Kidney glomerular epithelial cell (primary cell): Measurements from ENCODE around the gene OSGIN1.

Source experiments
- DNase-seq: peaks from one replicate; lab custom pipeline; 2025; lab: John Stamatoyannopoulos, UW

The OSGIN1 gene

DNA sequence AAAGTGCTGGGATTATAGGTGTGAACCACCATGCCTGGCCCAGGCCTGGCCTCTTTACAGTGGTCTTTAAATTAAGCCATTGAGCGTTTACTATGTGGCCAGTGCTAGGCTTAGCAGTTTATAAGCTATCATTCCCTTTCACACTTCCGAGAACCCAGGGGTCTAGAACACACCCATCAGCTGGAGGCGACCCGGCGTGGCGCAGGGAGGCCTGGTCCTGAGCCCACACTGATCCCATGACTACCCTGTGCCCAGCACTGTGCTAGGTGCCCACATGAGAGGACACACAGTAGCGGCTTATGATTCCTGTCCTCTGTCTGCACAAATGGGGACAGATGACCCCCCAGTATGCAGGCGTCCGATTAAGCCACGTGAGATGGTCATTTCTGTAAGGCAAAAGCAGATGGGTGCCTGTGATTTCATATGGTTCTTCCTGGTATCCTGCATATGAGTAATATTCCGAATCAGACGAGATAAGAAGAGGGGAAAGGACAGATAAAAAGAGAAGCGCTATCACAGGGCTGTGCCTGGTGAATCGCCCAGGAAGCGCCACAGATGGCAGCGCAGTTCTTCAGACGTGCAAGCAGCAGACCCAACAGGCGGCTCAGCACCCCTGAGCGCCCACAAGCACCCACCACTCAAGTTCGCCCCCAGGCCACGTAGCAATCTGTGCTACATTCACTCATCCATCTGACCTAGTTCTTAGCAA is 5.3 kb downstream of the OSGIN1 start:
- no peak for DNase-seq

DNA sequence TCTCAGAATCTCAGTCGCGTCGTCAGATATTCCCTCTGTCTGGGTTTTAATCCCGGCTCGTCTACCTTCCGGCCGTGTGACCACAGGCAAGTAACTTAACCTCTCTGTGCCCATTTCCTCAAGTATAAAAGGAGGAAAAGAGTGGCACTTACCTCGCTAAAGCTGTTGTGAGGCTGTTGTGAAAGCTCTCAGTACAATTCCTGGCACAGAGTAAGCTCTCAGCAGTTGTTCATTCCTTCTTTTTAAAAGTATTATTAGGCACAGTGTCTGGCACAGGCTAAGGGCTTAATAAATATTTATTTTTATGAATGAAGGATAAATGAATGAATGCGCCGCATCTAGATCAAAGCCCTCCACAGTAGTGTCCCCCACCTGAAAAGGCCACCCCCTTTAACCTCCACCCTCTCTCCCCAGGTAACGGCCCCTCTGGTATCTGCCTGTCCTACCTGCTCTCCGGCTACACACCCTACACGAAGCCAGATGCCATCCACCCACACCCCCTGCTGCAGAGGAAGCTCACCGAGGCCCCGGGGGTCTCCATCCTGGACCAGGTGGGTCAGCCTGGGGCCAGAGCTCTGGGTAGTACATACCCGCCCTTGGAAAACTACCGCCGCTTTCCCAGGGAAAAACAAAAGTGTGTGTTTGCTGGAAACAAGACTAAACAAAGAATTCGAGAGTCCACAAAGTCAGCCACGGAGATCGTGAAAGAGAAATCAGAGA is 6.0 kb downstream of the OSGIN1 start:
- DNase-seq = no peak

DNA sequence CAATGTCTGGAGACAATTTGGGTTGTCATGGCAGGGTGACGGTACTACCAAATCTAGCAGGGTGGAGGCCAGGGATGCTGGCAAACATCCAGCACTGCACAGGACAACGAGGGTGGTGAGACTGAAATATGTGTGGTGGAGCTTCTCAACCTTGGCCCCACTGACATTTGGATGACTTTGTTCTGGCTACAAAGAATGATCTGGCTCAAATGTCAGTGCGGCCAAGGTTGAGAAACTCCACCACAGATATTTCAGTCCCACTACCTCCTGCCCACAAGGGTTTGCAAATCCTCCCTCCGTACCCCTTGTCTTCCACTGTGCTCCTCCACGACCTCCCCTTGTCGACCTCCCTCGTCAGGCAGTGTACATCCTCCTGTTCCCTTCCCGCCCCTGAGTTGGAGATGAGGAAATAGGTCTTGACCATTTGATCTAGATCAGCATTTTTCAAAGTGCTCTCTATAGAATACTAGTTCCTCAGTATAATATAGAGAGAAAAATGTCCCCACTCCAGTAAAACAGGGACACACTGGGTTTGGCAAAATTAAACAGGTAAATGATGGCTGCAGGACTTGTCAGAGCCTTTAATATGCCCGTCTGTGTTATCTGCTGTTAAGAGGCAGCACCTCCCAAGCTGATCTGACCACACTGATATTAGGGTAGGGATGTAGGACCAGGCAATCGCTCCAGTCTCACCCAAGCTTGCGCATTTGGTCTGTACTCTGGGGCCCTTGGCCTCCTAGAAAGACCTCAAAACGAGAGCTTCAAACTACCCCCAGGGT is 6.8 kb downstream of the OSGIN1 start:
- DNase-seq = no peak

DNA sequence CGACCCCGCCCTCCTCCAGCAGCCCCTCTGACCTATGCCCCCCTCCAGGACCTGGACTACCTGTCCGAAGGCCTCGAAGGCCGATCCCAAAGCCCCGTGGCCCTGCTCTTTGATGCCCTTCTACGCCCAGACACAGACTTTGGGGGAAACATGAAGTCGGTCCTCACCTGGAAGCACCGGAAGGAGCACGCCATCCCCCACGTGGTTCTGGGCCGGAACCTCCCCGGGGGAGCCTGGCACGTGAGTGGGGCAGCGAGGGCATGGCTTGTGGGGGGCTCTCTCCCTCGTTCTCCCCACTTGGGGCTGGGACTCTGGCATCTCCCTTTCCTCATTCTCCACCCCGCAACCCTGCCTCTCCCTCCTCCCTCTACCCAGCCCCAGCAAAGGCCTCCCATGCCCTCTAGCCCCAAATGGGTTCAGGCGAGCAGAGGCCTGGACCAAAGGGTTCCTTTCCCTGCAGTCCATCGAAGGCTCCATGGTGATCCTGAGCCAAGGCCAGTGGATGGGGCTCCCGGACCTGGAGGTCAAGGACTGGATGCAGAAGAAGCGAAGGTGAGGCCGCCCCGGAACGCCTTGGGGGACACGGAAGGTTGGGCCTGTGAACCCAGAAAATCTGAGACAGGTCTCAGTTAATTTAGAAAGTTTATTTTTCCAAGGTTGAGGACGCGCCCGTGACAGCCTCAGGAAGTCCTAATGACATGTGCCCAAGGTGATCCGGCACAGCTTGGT is 7.6 kb downstream of the OSGIN1 start:
- no peak for DNase-seq

- DNase-seq = no peak
These were observed 8.6 kb downstream of the OSGIN1 start for GRCh38 chr16:83961591-83961990.

GRCh38 chr16:83963277-83964119 is 10.5 kb downstream of the OSGIN1 start:
- no peak for DNase-seq

DNA sequence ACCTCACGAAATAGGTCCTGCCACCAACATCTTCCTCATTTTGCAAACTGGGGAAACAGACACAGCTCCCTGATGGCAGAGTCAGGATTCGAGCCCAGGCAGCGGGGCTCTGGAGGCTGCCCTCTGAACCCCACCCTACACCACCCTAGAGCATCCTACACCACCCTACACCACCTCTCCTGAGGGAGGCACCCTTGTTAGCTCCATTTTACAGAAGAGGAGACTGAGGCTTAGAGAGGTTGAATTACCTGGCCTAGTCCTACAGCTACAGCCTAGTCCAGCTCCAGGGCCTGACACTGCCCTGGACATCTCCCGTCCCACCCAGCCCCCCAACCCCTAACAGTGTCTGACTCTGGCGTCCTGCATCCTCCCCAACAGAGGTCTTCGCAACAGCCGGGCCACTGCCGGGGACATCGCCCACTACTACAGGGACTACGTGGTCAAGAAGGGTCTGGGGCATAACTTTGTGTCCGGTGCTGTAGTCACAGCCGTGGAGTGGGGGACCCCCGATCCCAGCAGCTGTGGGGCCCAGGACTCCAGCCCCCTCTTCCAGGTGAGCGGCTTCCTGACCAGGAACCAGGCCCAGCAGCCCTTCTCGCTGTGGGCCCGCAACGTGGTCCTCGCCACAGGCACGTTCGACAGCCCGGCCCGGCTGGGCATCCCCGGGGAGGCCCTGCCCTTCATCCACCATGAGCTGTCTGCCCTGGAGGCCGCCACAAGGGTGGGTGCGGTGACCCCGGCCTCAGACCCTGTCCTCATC is 11.8 kb downstream of the OSGIN1 start:
- no peak for DNase-seq

DNA sequence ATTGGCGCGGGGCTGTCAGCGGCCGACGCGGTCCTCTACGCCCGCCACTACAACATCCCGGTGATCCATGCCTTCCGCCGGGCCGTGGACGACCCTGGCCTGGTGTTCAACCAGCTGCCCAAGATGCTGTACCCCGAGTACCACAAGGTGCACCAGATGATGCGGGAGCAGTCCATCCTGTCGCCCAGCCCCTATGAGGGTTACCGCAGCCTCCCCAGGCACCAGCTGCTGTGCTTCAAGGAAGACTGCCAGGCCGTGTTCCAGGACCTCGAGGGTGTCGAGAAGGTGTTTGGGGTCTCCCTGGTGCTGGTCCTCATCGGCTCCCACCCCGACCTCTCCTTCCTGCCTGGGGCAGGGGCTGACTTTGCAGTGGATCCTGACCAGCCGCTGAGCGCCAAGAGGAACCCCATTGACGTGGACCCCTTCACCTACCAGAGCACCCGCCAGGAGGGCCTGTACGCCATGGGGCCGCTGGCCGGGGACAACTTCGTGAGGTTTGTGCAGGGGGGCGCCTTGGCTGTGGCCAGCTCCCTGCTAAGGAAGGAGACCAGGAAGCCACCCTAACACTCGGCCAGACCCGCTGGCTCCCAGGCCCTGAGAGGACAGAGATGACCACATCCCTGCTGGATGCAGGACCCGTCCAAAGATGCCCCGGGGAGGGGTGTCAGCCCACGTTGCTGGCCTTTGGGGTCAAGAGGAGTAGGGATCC is 12.6 kb downstream of the OSGIN1 start:
- no peak for DNase-seq

- no peak for DNase-seq
These were observed 13.2 kb downstream of the OSGIN1 start for GRCh38 chr16:83966153-83966696.

DNA sequence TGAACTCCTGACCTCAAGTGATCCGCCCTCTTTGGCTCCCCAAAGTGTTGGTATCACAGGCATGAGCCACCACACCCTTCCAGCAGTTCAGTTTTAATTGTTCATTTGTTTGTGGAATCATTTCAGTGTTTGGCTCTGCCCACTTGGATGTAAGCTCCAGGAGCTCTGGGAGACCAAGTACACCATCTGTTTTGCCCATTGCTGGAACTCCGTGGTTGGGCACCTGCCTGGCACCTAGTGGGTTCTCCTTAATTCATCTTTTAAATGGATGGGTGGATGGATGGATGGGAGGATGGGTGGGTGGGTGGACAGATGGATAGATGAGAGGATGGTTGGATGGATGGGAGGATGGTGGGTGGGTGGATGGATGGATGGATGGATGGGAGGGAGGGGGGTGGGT is 14.1 kb downstream of the OSGIN1 start:
- DNase-seq = no peak

DNA sequence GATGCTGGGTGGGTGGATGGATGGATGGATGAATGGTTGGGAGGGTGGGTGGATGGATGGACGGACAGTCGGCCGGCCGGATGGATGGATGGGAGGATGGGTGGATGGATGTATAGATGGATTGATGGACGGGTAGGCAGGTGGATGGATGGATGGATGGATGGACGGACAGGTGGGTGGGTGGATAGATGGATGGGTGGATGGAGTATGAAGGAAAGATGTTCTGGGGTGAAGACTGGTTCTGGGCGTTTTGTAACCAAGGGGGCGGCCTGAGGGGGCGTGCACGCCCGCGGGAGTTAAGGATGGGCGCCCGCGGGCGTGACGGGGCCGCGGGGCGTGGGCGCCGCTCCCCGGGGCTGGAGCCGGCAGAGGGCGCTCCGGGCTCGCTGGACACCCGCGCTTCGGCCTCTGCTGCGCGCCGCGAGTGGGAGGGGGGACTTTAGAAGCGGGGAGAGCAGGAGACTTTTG is 14.8 kb downstream of the OSGIN1 start, which contains the start of gene NECAB2:
Gene NECAB2, plus strand, starts transcription at position 407 of the 468 bp plus-strand sequence. CDS start 405 bp downstream, outside the sequence.
- no peak for DNase-seq

DNA sequence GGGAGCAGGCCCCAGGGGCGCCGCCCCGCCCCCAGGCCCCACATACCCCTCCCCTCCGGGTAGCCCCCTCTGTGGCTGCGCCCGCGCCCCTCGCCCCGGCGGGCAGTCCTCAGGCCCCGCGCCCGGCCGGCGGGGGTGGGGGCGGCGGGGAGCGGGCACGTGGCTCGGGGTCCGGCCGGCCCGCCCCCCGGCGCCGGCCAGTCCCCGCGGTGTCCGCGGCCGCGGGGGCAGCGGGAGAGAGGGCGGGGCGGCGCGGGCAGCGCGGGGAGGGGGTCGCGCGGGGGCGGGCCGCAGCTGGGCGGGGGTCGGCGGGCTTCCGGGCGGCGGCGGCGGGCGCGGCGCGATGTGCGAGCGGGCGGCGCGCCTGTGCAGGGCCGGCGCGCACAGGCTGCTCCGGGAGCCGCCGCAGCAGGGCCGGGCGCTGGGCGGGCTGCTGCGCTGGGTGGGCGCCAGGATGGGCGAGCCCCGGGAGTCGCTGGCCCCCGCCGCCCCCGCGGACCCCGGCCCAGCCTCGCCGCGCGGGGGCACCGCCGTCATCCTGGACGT is 15.3 kb downstream of the OSGIN1 start:
- DNase-seq = no peak

GRCh38 chr16:83968891-83969649 is 16.0 kb downstream of the OSGIN1 start:
- DNase-seq = no peak

GRCh38 chr16:83969771-83970429 is 16.9 kb downstream of the OSGIN1 start:
- no peak for DNase-seq

DNA sequence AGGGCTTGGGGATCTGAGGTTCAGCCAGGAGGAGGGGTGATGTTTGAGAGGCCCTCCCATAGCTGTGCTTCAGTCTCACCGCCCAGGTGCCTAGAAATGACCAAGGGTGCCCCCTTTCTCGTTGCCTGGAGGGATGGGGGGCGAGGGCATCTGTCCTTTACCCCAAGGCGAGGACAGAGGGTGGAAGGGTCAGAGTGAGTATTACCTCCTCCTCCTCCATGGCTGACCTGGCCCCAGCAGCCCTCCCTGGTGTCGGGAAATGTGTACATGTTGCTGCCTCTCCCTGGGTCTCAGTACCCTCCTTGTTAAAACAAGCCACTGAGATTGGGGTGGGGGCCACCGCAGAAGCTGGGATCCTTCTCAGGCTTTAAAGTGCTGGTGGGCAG is 17.4 kb downstream of the OSGIN1 start:
- no peak for DNase-seq

- DNase-seq = no peak
These were observed 18.4 kb downstream of the OSGIN1 start for GRCh38 chr16:83971165-83972130.
